GM06990 (cell line): ENCODE data around the gene FAM53B.
"Not testable (repeated sequence)": the region's sequence is repeated elsewhere in the genome, so short reads cannot be mapped to it uniquely, and the experiment has no call there.

Experiments used
- DNase-seq: peaks from one replicate; pipeline ENCODE4 v3.0.0-alpha.2; 2011; ENCODE audit not compliant: insufficient read length; ENCODE audit errors: extremely low read depth
- H3K27me3 ChIP-seq: replicated peaks from 2 replicates; pipeline ENCODE4 v1.6.0; 2011; ENCODE audit warnings: low read length; ENCODE audit not compliant: control insufficient read depth, insufficient read depth
- H3K36me3 ChIP-seq: 2 replicates; pipeline ENCODE4 v1.5.1; 2011; ENCODE audit warnings: low read length; ENCODE audit not compliant: control insufficient read depth, insufficient read depth
- H3K4me3 ChIP-seq: replicated peaks from 2 replicates; pipeline ENCODE4 v1.5.1; 2011; ENCODE audit warnings: low read depth, mild to moderate bottlenecking, control low read depth, low read length
- TF ChIP-seq, protein P1 (sequence below): IDR thresholded peaks from 2 replicates; pipeline ENCODE4 v1.5.1; 2011; ENCODE audit warnings: low read length, control low read depth, mild to moderate bottlenecking, inconsistent platforms; ENCODE audit not compliant: insufficient read depth, poor library complexity, severe bottlenecking

FAM53B gene

DNA sequence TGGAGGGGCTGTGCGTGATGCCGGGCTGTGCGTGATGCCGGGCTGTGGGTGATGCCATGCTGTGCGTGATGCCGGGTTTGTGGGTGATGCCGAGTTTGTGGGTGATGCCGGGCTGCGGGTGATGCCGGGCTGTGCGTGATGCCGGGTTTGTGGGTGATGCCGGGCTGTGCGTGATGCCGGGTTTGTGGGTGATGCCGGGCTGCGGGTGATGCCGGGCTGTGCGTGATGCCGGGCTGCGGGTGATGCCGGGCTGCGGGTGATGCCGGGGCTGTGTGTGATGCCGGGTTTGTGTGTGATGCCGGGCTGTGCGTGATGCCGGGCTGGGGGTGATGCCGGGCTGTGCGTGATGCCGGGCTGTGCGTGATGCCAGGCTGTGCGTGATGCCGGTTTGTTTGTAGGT, 128.9 kb downstream of the FAM53B start:
- Histone ChIP-seq H3K4me3 (no peak overlapping the region), H3K36me3 (peaks cover 2% of the 10 kb centered on the region), H3K27me3 (no peaks in the 10 kb centered on the region)
- no peak for DNase-seq
- TF ChIP-seq, protein P1, sequence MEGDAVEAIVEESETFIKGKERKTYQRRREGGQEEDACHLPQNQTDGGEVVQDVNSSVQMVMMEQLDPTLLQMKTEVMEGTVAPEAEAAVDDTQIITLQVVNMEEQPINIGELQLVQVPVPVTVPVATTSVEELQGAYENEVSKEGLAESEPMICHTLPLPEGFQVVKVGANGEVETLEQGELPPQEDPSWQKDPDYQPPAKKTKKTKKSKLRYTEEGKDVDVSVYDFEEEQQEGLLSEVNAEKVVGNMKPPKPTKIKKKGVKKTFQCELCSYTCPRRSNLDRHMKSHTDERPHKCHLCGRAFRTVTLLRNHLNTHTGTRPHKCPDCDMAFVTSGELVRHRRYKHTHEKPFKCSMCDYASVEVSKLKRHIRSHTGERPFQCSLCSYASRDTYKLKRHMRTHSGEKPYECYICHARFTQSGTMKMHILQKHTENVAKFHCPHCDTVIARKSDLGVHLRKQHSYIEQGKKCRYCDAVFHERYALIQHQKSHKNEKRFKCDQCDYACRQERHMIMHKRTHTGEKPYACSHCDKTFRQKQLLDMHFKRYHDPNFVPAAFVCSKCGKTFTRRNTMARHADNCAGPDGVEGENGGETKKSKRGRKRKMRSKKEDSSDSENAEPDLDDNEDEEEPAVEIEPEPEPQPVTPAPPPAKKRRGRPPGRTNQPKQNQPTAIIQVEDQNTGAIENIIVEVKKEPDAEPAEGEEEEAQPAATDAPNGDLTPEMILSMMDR: no peak

DNA sequence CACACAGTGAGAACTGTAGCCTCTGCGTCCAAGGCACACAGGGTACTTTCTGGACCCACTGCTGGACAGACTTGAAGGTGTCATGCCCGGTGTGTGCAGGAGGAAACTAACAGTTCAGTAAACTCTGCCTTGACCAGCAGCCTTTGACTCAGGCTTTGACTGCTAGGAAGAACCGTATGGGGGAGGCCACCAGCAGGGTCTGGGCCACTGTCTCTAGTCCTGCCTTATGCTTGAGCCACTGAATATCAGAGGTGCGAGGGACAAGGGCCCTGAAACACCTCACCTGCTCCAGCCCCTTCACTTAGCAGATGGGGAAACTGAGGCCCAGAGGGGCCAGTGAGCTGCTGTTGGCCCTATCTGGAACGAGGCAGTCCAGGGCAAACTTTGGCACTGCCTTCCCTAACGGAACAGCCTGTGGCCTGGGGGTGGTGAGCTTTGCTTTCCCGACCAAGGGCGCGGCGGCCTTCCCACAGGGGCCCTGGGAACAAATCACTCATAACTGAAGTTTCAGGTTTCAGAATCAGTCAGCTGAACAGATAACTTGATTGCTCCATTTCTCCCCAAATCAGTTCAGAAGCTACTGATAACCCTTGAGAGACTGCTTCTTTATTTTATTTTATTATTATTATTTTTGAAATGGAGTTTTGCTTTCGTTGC, 130.0 kb downstream of the FAM53B start:
- no peaks in the 10 kb centered on the region for H3K27me3 ChIP-seq
- no peak overlapping the region for H3K4me3 ChIP-seq
- TF ChIP-seq, protein P1: no peak
- peak; percentile 79 for DNase-seq
- H3K36me3 ChIP-seq: peaks cover 2% of the 10 kb centered on the region

DNA sequence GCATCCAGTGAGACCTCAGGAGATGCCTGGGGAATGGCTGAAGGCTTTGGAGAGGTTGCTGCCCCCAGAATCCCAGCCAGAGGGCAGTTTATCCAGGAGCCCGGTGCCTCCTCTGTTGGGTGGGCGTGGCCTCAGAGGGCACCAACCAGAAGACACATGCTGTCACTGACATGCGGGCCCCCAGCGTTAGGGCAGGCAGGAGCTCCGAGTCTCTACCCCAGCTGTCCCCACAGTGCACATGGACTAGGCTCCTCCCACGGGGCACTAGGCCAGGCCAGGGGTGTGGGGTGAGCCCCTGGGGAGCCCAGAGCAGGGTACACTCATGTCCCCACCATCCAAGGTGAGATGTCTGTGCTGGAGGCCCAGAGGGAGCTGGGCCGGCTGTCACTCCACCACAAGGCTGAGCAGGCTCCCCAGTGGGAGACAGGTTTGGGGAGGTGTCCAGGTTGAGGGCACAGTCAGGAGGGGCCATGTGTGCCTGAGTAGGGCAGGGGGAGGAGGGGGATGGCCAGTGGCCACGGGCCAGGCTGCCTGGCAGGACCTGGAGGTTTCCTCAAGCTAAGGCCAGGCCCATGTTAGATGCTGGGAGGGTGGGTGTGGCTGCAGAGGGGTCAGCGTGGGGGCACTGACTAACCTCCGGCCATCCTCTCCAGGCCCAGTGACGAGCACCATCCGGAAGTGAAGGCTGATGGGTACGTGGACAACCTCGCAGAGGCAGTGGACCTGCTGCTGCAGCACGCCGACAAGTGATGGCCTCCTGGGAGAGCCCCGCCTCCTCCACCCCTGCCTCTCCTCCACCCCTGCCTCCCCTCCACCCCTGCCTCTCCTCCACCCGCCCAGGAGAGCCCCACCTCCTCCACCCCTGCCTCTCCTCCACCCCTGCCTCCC, 131.3 kb downstream of the FAM53B start:
- Histone ChIP-seq H3K27me3 (no peaks in the 10 kb centered on the region), H3K36me3 (peaks cover 2% of the 10 kb centered on the region), H3K4me3 (no peak overlapping the region)
- TF ChIP-seq, protein P1: no peak
- DNase-seq: no peak

- Histone ChIP-seq H3K36me3 (no peaks in the 10 kb centered on the region), H3K27me3 (no peaks in the 10 kb centered on the region), H3K4me3 (no peak overlapping the region)
- TF ChIP-seq, protein P1: no peak
- no peak for DNase-seq
Measured at GRCh38 chr10:124611738-124612137, 132.4 kb downstream of the FAM53B start.

- not testable (repeated sequence) for H3K27me3 ChIP-seq
Measured at GRCh38 chr10:124610851-124611250, 133.3 kb downstream of the FAM53B start.

DNA sequence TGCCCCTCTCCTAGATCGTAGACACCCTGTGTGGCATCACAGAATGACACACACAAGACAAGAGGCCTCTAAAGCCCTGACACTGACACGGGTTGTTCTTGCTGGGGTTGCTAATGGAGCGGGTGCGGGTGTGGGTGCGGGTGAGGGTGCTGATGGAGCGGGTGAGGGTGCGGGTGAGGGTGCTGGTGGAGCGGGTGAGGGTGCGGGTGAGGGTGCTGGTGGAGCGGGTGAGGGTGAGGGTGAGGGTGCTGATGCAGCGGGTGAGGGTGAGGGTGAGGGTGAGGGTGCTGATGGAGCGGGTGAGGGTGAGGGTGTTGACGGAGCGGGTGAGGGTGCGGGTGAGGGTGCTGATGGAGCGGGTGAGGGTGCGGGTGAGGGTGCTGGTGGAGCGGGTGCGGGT, 134.0 kb downstream of the FAM53B start:
- H3K27me3 ChIP-seq, H3K4me3 ChIP-seq, H3K36me3 ChIP-seq, DNase-seq: not testable (repeated sequence)

More at GRCh38 chr10:124610851-124611250, 133.3 kb downstream of the FAM53B start:
- H3K4me3 ChIP-seq, H3K36me3 ChIP-seq, DNase-seq: not testable (repeated sequence)
